Neural cell (in vitro differentiated cells): ENCODE results near the gene GDI2. TPM values are rescaled to one million over a fixed set of nuclear protein-coding genes. Genes with fewer than 3 reads are reported as not detected.

Experiments
- H2AFZ ChIP-seq: fragments of 200-600, 300-800 bp; sonication (generic), shearing (Covaris generic); 2 replicates; pipeline ENCODE4 v1.6.0; 2014; ENCODE audit warnings: low read depth, mild to moderate bottlenecking, antibody characterized with exemption, low read length, moderate library complexity
- H3F3A ChIP-seq: fragments of 200-600 bp; shearing (Covaris generic); 2 replicates; pipeline ENCODE4 v1.6.1; 2016; ENCODE audit warnings: mild to moderate bottlenecking, moderate library complexity, mixed read lengths, antibody characterized with exemption, low read length; ENCODE audit not compliant: insufficient read depth, poor library complexity, severe bottlenecking
- H3K27ac ChIP-seq: fragments of 200-600, 300-800 bp; sonication (generic), shearing (Covaris generic); 2 replicates; pipeline ENCODE4 v1.5.1; 2014; ENCODE audit warnings: mild to moderate bottlenecking, low read length, moderate library complexity
- H3K27me3 ChIP-seq: fragments of 300-800, 200-600 bp; sonication (generic), shearing (Covaris generic); 2 replicates; pipeline ENCODE4 v1.6.0; 2014; ENCODE audit warnings: mild to moderate bottlenecking, low read depth, low read length, moderate library complexity; ENCODE audit not compliant: insufficient read depth
- H3K36me3 ChIP-seq: fragments of 300-800, 200-600 bp; sonication (generic), shearing (Covaris generic); 2 replicates; pipeline ENCODE4 v1.5.1; 2014; ENCODE audit warnings: mild to moderate bottlenecking, antibody characterized with exemption, low read length, moderate library complexity; ENCODE audit not compliant: insufficient read depth
- H3K4me2 ChIP-seq: fragments of 300-800, 200-600 bp; sonication (generic), shearing (Covaris generic); 2 replicates; pipeline ENCODE4 v1.6.0; 2014; ENCODE audit warnings: mild to moderate bottlenecking, low read length
- H3K4me3 ChIP-seq: fragments of 300-800, 200-600 bp; sonication (generic), shearing (Covaris generic); 2 replicates; pipeline ENCODE4 v1.5.1; 2014; ENCODE audit warnings: mild to moderate bottlenecking, low read length, moderate library complexity
- H3K79me2 ChIP-seq: fragments of 200-600 bp; shearing (Covaris generic); replicated peaks from 2 replicates; pipeline ENCODE4 v1.6.0; 2014; ENCODE audit warnings: mild to moderate bottlenecking, low read length, moderate library complexity; ENCODE audit not compliant: insufficient read depth
- H3K9ac ChIP-seq: fragments of 300-800, 200-600 bp; sonication (generic), shearing (Covaris generic); 2 replicates; pipeline ENCODE4 v1.6.1; 2016; ENCODE audit warnings: mild to moderate bottlenecking, low read length, mixed read lengths
- H3K9me2 ChIP-seq: fragments of 200-600 bp; shearing (Covaris generic); 2 replicates; pipeline ENCODE4 v1.6.1; 2016; ENCODE audit warnings: mild to moderate bottlenecking, low read length, mixed read lengths; ENCODE audit not compliant: insufficient read depth
- H3K9me3 ChIP-seq: fragments of 200-600, 300-800 bp; sonication (generic), shearing (Covaris generic); 2 replicates; pipeline ENCODE4 v1.6.1; 2016; ENCODE audit warnings: mild to moderate bottlenecking, mixed run types, low read length, moderate library complexity, mixed read lengths
- H4K20me1 ChIP-seq: fragments of 200-600 bp; shearing (Covaris generic); 2 replicates; pipeline ENCODE4 v1.6.1; 2016; ENCODE audit warnings: mild to moderate bottlenecking, mixed run types; ENCODE audit not compliant: insufficient read depth
- CTCF ChIP-seq: fragments of 450-650 bp; IDR thresholded peaks from 2 replicates; pipeline ENCODE4 v1.5.1; 2014; ENCODE audit warnings: antibody characterized with exemption, mild to moderate bottlenecking, moderate library complexity; ENCODE audit not compliant: poor library complexity, severe bottlenecking
- EP300 ChIP-seq: fragments of 450-650 bp; conservative IDR thresholded peaks from 2 replicates; pipeline ENCODE4 v1.6.1; 2014; ENCODE audit warnings: antibody characterized with exemption, mild to moderate bottlenecking, moderate library complexity; ENCODE audit not compliant: poor library complexity, severe bottlenecking
- EZH2 ChIP-seq: fragments of 200-600, 300-800 bp; shearing (Covaris generic), sonication (generic); IDR thresholded peaks from 2 replicates; pipeline ENCODE4 v1.6.1; 2014; ENCODE audit warnings: antibody characterized with exemption, low read length, borderline replicate concordance, mild to moderate bottlenecking; ENCODE audit not compliant: insufficient read depth, poor library complexity, severe bottlenecking
- MXI1 ChIP-seq: fragments of 450-650 bp; conservative IDR thresholded peaks from 2 replicates; pipeline ENCODE4 v1.6.1; 2014; ENCODE audit warnings: antibody characterized with exemption, mild to moderate bottlenecking; ENCODE audit not compliant: poor library complexity, severe bottlenecking
- POLR2AphosphoS5 ChIP-seq: IDR thresholded peaks from 2 replicates; pipeline ENCODE4 v1.6.1; 2012
- RAD21 ChIP-seq: fragments of 450-650 bp; conservative IDR thresholded peaks from 2 replicates; pipeline ENCODE4 v1.6.1; 2014; ENCODE audit warnings: antibody characterized with exemption, mild to moderate bottlenecking, moderate library complexity
- REST ChIP-seq: IDR thresholded peaks from 2 replicates; pipeline ENCODE4 v1.6.1; 2012; ENCODE audit warnings: borderline replicate concordance
- SMC3 ChIP-seq: fragments of 450-650 bp; conservative IDR thresholded peaks from 2 replicates; pipeline ENCODE4 v1.6.1; 2014; ENCODE audit warnings: antibody characterized with exemption, mild to moderate bottlenecking, moderate library complexity; ENCODE audit not compliant: poor library complexity
- TAF1 ChIP-seq: IDR thresholded peaks from 2 replicates; pipeline ENCODE4 v1.6.1; 2012; ENCODE audit warnings: low read depth
- polyA plus RNA-seq: library from polyadenylated mRNA; depleted of rRNA; stranded (reverse); fragments of >200 nt; gene quantifications from 2 replicates; pipeline ENCODE4 v1.2.3, GENCODE V29; 2014

GDI2 gene
- polyA plus RNA-seq, 1 donor from 2014 or later: 352 TPM

GRCh38 chr10:5832946-5833345 is 19.7 kb upstream of the GDI2 start:
- H3K4me2 ChIP-seq: no peak overlapping the region
- H3F3A ChIP-seq: no peaks in the 10 kb centered on the region
- no peaks in the 10 kb centered on the region for H4K20me1 ChIP-seq
- H2AFZ ChIP-seq: no peak overlapping the region
- H3K9me3 ChIP-seq: no peaks in the 10 kb centered on the region
- no peak overlapping the region for H3K4me3 ChIP-seq
- TF ChIP-seq REST (no peak), POLR2AphosphoS5 (no peak), SMC3 (no peak)
- H3K27ac ChIP-seq: no peak overlapping the region
- H3K79me2 ChIP-seq: no peaks in the 10 kb centered on the region
- no peaks in the 10 kb centered on the region for H3K27me3 ChIP-seq
- no peaks in the 10 kb centered on the region for H3K36me3 ChIP-seq
- no peak overlapping the region for H3K9ac ChIP-seq
- H3K9me2 ChIP-seq: no peaks in the 10 kb centered on the region

GRCh38 chr10:5831446-5831782 is 18.2 kb upstream of the GDI2 start:
- Histone ChIP-seq H3K27me3 (no peaks in the 10 kb centered on the region), H3F3A (no peaks in the 10 kb centered on the region), H4K20me1 (no peaks in the 10 kb centered on the region), H3K9me3 (no peaks in the 10 kb centered on the region), H2AFZ (no peak overlapping the region), H3K4me3 (no peak overlapping the region), H3K36me3 (no peaks in the 10 kb centered on the region), H3K4me2 (no peak overlapping the region), H3K9me2 (no peaks in the 10 kb centered on the region), H3K9ac (no peak overlapping the region), H3K27ac (no peak overlapping the region), H3K79me2 (no peaks in the 10 kb centered on the region)
- TF ChIP-seq CTCF: no peak
- TF ChIP-seq RAD21: no peak
- no peak for TF ChIP-seq MXI1
- no peak for TF ChIP-seq TAF1
- no peak for TF ChIP-seq EZH2
- TF ChIP-seq SMC3: no peak
- TF ChIP-seq EP300: no peak
- TF ChIP-seq REST: no peak
- no peak for TF ChIP-seq POLR2AphosphoS5
